Ishikawa (cell line): ENCODE measurements around the gene NDUFAF2.
A peak's percentile ranks its signal among the peaks of the same experiment; 100 is the strongest.

Experiments
- CEBPB ChIP-seq: IDR thresholded peaks from 2 replicates; pipeline ENCODE4 v1.6.1; 2012
- CREB1 ChIP-seq: IDR thresholded peaks from 2 replicates; pipeline ENCODE4 v1.6.1; 2012; ENCODE audit warnings: low read depth
- EGR1 ChIP-seq: IDR thresholded peaks from 2 replicates; pipeline ENCODE4 v1.6.1; 2012
- EP300 ChIP-seq: IDR thresholded peaks from 2 replicates; pipeline ENCODE4 v1.6.1; 2012; ENCODE audit warnings: borderline replicate concordance
- FOXM1 ChIP-seq: IDR thresholded peaks from 2 replicates; pipeline ENCODE4 v1.6.1; 2012; ENCODE audit warnings: low read depth, borderline replicate concordance
- MAX ChIP-seq: IDR thresholded peaks from 2 replicates; pipeline ENCODE4 v1.6.1; 2012
- NFIC ChIP-seq: IDR thresholded peaks from 2 replicates; pipeline ENCODE4 v1.6.1; 2012
- RAD21 ChIP-seq: IDR thresholded peaks from 2 replicates; pipeline ENCODE4 v1.6.1; 2012; ENCODE audit warnings: low read depth
- TAF1 ChIP-seq: IDR thresholded peaks from 2 replicates; pipeline ENCODE4 v1.6.1; 2012; ENCODE audit warnings: low read depth, mild to moderate bottlenecking
- TCF12 ChIP-seq: IDR thresholded peaks from 2 replicates; pipeline ENCODE4 v1.6.1; 2012; ENCODE audit warnings: low read depth
- TEAD4 ChIP-seq: IDR thresholded peaks from 2 replicates; pipeline ENCODE4 v1.6.1; 2012
- USF1 ChIP-seq: IDR thresholded peaks from 2 replicates; pipeline ENCODE4 v1.6.1; 2012
- YY1 ChIP-seq: IDR thresholded peaks from 2 replicates; pipeline ENCODE4 v1.6.1; 2012; ENCODE audit warnings: low read depth
- ZBTB7A ChIP-seq: IDR thresholded peaks from 2 replicates; pipeline ENCODE4 v1.6.1; 2012; ENCODE audit warnings: low read depth
- TF ChIP-seq, protein P1 (sequence below): IDR thresholded peaks from 2 replicates; pipeline ENCODE4 v1.6.1; 2012; ENCODE audit warnings: low read depth, mild to moderate bottlenecking

Gene NDUFAF2

GRCh38 chr5:61053937-61054336, 108.9 kb downstream of the NDUFAF2 start:
- TF ChIP-seq CEBPB, result no peak
- TF ChIP-seq EGR1, result no peak
- no peak for TF ChIP-seq EP300
- TF ChIP-seq CREB1, result no peak
- TF ChIP-seq TCF12, result no peak
- TF ChIP-seq RAD21, result no peak
- TF ChIP-seq MAX, result no peak
- no peak for TF ChIP-seq FOXM1
- no peak for TF ChIP-seq YY1
- no peak for TF ChIP-seq NFIC

- TF ChIP-seq RAD21, result peak; percentile 84
- TF ChIP-seq, protein P1, sequence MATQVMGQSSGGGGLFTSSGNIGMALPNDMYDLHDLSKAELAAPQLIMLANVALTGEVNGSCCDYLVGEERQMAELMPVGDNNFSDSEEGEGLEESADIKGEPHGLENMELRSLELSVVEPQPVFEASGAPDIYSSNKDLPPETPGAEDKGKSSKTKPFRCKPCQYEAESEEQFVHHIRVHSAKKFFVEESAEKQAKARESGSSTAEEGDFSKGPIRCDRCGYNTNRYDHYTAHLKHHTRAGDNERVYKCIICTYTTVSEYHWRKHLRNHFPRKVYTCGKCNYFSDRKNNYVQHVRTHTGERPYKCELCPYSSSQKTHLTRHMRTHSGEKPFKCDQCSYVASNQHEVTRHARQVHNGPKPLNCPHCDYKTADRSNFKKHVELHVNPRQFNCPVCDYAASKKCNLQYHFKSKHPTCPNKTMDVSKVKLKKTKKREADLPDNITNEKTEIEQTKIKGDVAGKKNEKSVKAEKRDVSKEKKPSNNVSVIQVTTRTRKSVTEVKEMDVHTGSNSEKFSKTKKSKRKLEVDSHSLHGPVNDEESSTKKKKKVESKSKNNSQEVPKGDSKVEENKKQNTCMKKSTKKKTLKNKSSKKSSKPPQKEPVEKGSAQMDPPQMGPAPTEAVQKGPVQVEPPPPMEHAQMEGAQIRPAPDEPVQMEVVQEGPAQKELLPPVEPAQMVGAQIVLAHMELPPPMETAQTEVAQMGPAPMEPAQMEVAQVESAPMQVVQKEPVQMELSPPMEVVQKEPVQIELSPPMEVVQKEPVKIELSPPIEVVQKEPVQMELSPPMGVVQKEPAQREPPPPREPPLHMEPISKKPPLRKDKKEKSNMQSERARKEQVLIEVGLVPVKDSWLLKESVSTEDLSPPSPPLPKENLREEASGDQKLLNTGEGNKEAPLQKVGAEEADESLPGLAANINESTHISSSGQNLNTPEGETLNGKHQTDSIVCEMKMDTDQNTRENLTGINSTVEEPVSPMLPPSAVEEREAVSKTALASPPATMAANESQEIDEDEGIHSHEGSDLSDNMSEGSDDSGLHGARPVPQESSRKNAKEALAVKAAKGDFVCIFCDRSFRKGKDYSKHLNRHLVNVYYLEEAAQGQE, result no peak
These were observed 110.5 kb downstream of the NDUFAF2 start for GRCh38 chr5:61055434-61056006.

GRCh38 chr5:61059499-61059898, 114.5 kb downstream of the NDUFAF2 start:
- TF ChIP-seq, protein P1, result no peak
- TF ChIP-seq CREB1 (no peak), EGR1 (no peak), ZBTB7A (no peak), MAX (no peak), EP300 (no peak), TAF1 (no peak), TCF12 (no peak), YY1 (no peak), CEBPB (no peak), FOXM1 (no peak)

GRCh38 chr5:61069150-61069549, 124.1 kb downstream of the NDUFAF2 start:
- TF ChIP-seq USF1 (no peak), FOXM1 (no peak), CEBPB (no peak), TEAD4 (no peak), EP300 (no peak), TCF12 (no peak), NFIC (no peak), ZBTB7A (no peak), CREB1 (no peak), EGR1 (no peak), TAF1 (no peak), RAD21 (no peak), YY1 (no peak), MAX (no peak)
- TF ChIP-seq, protein P1, result no peak

- TF ChIP-seq FOXM1, result no peak
- TF ChIP-seq TAF1, result no peak
- no peak for TF ChIP-seq MAX
- no peak for TF ChIP-seq YY1
- no peak for TF ChIP-seq CREB1
- no peak for TF ChIP-seq TCF12
- no peak for TF ChIP-seq CEBPB
- TF ChIP-seq, protein P1, result no peak
- no peak for TF ChIP-seq EGR1
- no peak for TF ChIP-seq TEAD4
- TF ChIP-seq RAD21, result no peak
- no peak for TF ChIP-seq ZBTB7A
- no peak for TF ChIP-seq USF1
- TF ChIP-seq EP300, result no peak
- no peak for TF ChIP-seq NFIC
These were observed 126.5 kb downstream of the NDUFAF2 start for GRCh38 chr5:61071526-61071925.
